GM23338 (cell line): ENCODE measurements around the gene MPPED2. TPM values are rescaled to one million over a fixed set of nuclear protein-coding genes. Genes with fewer than 3 reads are reported as not detected.

ENCODE experiments used
- ATAC-seq: fragments of 200-7000 bp; cut with Tn5 transposase; 3 replicates; pipeline ENCODE4 v1.9.1; 2020
- DNase-seq: peaks from one replicate; pipeline ENCODE4 v3.0.0-alpha.2; 2015; ENCODE audit warnings: low spot score
- H2AFZ ChIP-seq: fragments of 200-600 bp; sonication (generic); 2 replicates; pipeline ENCODE4 v1.8.0; 2016; ENCODE audit warnings: antibody characterized with exemption, mild to moderate bottlenecking, moderate library complexity
- H3F3A ChIP-seq: fragments of 200-600 bp; sonication (generic); replicated peaks from 2 replicates; pipeline ENCODE4 v1.8.0; 2017; ENCODE audit warnings: antibody characterized with exemption, mixed run types, low read depth
- H3K27ac ChIP-seq: fragments of 200-600 bp; sonication (generic); 2 replicates; pipeline ENCODE4 v1.6.1; 2016; ENCODE audit warnings: low read depth
- H3K27me3 ChIP-seq: fragments of 200-600 bp; sonication (generic); 2 replicates; pipeline ENCODE4 v1.8.0; 2016; ENCODE audit warnings: mild to moderate bottlenecking, mixed run types, moderate library complexity; ENCODE audit not compliant: insufficient read depth
- H3K36me3 ChIP-seq: fragments of 200-600 bp; sonication (generic); 2 replicates; pipeline ENCODE4 v1.8.0; 2016; ENCODE audit warnings: mild to moderate bottlenecking; ENCODE audit not compliant: insufficient read depth
- H3K4me1 ChIP-seq: fragments of 200-600 bp; sonication (generic); 2 replicates; pipeline ENCODE4 v1.8.0; 2016; ENCODE audit warnings: mild to moderate bottlenecking, moderate library complexity; ENCODE audit not compliant: insufficient read depth
- H3K4me2 ChIP-seq: fragments of 200-600 bp; sonication (generic); 2 replicates; pipeline ENCODE4 v1.7.1; 2017; ENCODE audit warnings: mixed run types
- H3K4me3 ChIP-seq: fragments of 200-600 bp; sonication (generic); 2 replicates; pipeline ENCODE4 v1.6.1; 2016; ENCODE audit warnings: mixed run types
- H3K79me2 ChIP-seq: fragments of 200-600 bp; sonication (generic); replicated peaks from 2 replicates; pipeline ENCODE4 v1.8.0; 2017; ENCODE audit warnings: mild to moderate bottlenecking; ENCODE audit not compliant: insufficient read depth
- H3K9me2 ChIP-seq: fragments of 200-600 bp; sonication (generic); 2 replicates; pipeline ENCODE4 v1.8.0; 2017; ENCODE audit not compliant: insufficient read depth
- H4K20me1 ChIP-seq: fragments of 200-600 bp; sonication (generic); replicated peaks from 2 replicates; pipeline ENCODE4 v1.8.0; 2017; ENCODE audit warnings: mild to moderate bottlenecking; ENCODE audit not compliant: insufficient read depth
- H3K27ac Mint-ChIP-seq: 2 replicates; pipeline ENCODE4 v1.8.0; 2020; ENCODE audit warnings: inconsistent platforms, mild to moderate bottlenecking, moderate library complexity, mixed read lengths
- H3K27me3 Mint-ChIP-seq: 3 replicates; pipeline ENCODE4 v1.8.0; 2022; ENCODE audit warnings: low read depth, mild to moderate bottlenecking, moderate library complexity, mixed read lengths, inconsistent platforms; ENCODE audit not compliant: insufficient read depth, poor library complexity
- H3K36me3 Mint-ChIP-seq: 3 replicates; pipeline ENCODE4 v1.8.0; 2021; ENCODE audit warnings: low read depth, mild to moderate bottlenecking, inconsistent platforms, moderate library complexity, mixed read lengths
- H3K4me1 Mint-ChIP-seq: 3 replicates; pipeline ENCODE4 v1.8.0; 2020; ENCODE audit warnings: mild to moderate bottlenecking, inconsistent platforms, mixed read lengths
- H3K4me3 Mint-ChIP-seq: 3 replicates; pipeline ENCODE4 v1.8.0; 2021; ENCODE audit warnings: moderate library complexity, mild to moderate bottlenecking, inconsistent platforms, mixed read lengths
- H3K9me3 Mint-ChIP-seq: 3 replicates; pipeline ENCODE4 v1.8.0; 2020; ENCODE audit warnings: moderate library complexity, mild to moderate bottlenecking, inconsistent platforms, mixed read lengths
- CREB1 ChIP-seq: fragments of 250-450 bp; sonication (Bioruptor Pico); IDR thresholded peaks from 2 replicates; pipeline ENCODE4 v1.5.0; 2020; ENCODE audit warnings: low read depth, mild to moderate bottlenecking, moderate library complexity
- CTCF ChIP-seq, 2 experiments: fragments of 200-600 bp in 1 of 2; sonication (generic) in 1 of 2; conservative IDR thresholded peaks; 2 replicates each; pipeline versions ENCODE4 v1.5.1 to v1.6.1; 2016 to 2017; ENCODE audit warnings: antibody characterized with exemption in 2 of 2, low read depth in 2 of 2, mild to moderate bottlenecking in 2 of 2, moderate library complexity in 1 of 2
- EZH2 ChIP-seq: fragments of 200-600 bp; sonication (generic); IDR thresholded peaks from one replicate; pipeline ENCODE4 v1.8.0; 2017; ENCODE audit warnings: antibody characterized with exemption, mild to moderate bottlenecking, low read depth; ENCODE audit not compliant: unreplicated experiment
- EZH2phosphoT487 ChIP-seq: fragments of 200-600 bp; sonication (generic); IDR thresholded peaks from one replicate; pipeline ENCODE4 v1.8.1; 2018; ENCODE audit warnings: antibody characterized with exemption; ENCODE audit not compliant: unreplicated experiment
- JUNB ChIP-seq: IDR thresholded peaks from one replicate; pipeline ENCODE4 v1.6.1; 2016; ENCODE audit warnings: antibody characterized with exemption; ENCODE audit not compliant: unreplicated experiment
- REST ChIP-seq: IDR thresholded peaks from one replicate; pipeline ENCODE4 v1.6.1; 2018; ENCODE audit warnings: antibody characterized with exemption; ENCODE audit not compliant: unreplicated experiment
- STAT1 ChIP-seq: IDR thresholded peaks from one replicate; pipeline ENCODE4 v1.6.1; 2016; ENCODE audit warnings: antibody characterized with exemption; ENCODE audit not compliant: unreplicated experiment
- ZNF114 ChIP-seq: fragments of 250-450 bp; sonication (Bioruptor Pico); IDR thresholded peaks from 2 replicates; pipeline ENCODE4 v1.5.0; 2020; ENCODE audit warnings: mild to moderate bottlenecking, moderate library complexity
- polyA plus RNA-seq: library from polyadenylated mRNA; unstranded; fragments of >200 nt; fragmentation: Nextera tagmentation; extraction: Ambion mirVana; gene quantifications from 2 replicates; pipeline ENCODE4 v1.2.1, GENCODE V29; 2016
- total RNA-seq: library from RNA; depleted of rRNA; stranded (reverse); fragments of >200 nt; shearing (Covaris generic); gene quantifications from 2 replicates; pipeline ENCODE4 v1.2.3, GENCODE V29; 2014

The MPPED2 gene
- total and polyA plus RNA-seq, 2 experiments from 2014 or later, result 4.4 to 6.8 TPM

- no peak overlapping the region for H3K27ac ChIP-seq
Measured at GRCh38 chr11:30595934-30596333, 9.8 kb upstream of the MPPED2 start.

More at GRCh38 chr11:30595934-30596333, 9.8 kb upstream of the MPPED2 start:
- Histone ChIP-seq H3K4me2 (no peak overlapping the region), H3K27me3 (no peaks in the 10 kb centered on the region), H2AFZ (no peak overlapping the region), H3K4me1 (peaks cover 4% of the 10 kb centered on the region; the same call in 1 of the 2 replicates), H3K36me3 (no peaks in the 10 kb centered on the region), H3F3A (no peaks in the 10 kb centered on the region), H3K4me3 (no peak overlapping the region), H4K20me1 (no peaks in the 10 kb centered on the region), H3K9me2 (no peaks in the 10 kb centered on the region), H3K79me2 (no peaks in the 10 kb centered on the region)
- peaks cover 17% of the 10 kb centered on the region for H3K4me1 Mint-ChIP-seq
- no peaks in the 10 kb centered on the region for H3K9me3 Mint-ChIP-seq
- H3K27ac Mint-ChIP-seq, result no peak overlapping the region
- H3K27me3 Mint-ChIP-seq, result peaks cover 3% of the 10 kb centered on the region
- ATAC-seq (peak; percentile 64), DNase-seq (no peak)
- no peak overlapping the region for H3K4me3 Mint-ChIP-seq
- TF ChIP-seq EZH2 (no peak), CREB1 (no peak), JUNB (no peak), ZNF114 (CRISPR knock-in tag) (no peak), STAT1 (no peak), CTCF (conservative IDR thresholded peaks at IDR 0.05; ENCODE audit: low read depth in 2 of 2) (no peak), EZH2phosphoT487 (no peak), REST (no peak)
- no peaks in the 10 kb centered on the region for H3K36me3 Mint-ChIP-seq
